Myocyte (in vitro differentiated cells): ENCODE measurements around the gene CEP164. TPM values are rescaled to one million over a fixed set of nuclear protein-coding genes. Genes with fewer than 3 reads are reported as not detected.
"Not testable (repeated sequence)": the region's sequence is repeated elsewhere in the genome, so short reads cannot be mapped to it uniquely, and the experiment has no call there.

ENCODE experiments used
- DNase-seq: peaks from one replicate; pipeline ENCODE4 v3.0.0-alpha.2; 2012; ENCODE audit warnings: low read depth
- total RNA-seq: library from RNA; depleted of rRNA; stranded (reverse); fragments of >200 nt; gene quantifications from 2 replicates; pipeline ENCODE4 v1.2.3, GENCODE V29; 2014

CEP164 gene
- total RNA-seq, 1 donor from 2014 or later, result 20.8 TPM

DNA sequence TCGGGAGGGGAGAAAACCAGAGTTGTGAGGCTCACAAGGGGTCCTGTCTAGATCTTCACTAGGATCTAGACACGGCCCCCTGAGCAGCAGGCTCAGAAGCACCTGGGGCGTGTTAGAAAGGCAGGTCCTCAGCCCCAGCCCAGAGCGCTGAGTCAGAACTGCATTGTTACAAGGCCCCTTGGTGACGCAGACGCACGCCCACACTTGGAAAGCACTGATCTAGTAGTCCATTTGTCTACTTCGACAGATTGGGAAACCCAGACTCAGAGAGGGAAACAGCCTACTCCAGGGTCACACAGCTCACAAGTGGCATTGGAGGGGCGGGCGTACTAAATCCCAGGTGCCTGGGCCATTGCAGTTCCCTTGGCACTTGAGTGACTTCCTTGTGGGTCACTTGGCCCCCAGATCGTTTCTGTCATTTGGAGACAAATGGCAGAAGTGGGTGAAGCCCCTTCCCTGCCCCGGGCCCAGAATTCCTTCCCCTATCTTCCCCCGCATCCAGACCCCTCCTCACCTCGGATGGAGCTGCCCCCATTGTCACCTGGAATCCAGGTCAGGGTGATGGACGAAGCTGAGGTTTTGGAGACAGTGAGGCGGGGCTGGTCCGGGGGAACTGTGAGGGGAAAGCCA is 110.8 kb downstream of the CEP164 start:
- DNase-seq, result no peak

DNA sequence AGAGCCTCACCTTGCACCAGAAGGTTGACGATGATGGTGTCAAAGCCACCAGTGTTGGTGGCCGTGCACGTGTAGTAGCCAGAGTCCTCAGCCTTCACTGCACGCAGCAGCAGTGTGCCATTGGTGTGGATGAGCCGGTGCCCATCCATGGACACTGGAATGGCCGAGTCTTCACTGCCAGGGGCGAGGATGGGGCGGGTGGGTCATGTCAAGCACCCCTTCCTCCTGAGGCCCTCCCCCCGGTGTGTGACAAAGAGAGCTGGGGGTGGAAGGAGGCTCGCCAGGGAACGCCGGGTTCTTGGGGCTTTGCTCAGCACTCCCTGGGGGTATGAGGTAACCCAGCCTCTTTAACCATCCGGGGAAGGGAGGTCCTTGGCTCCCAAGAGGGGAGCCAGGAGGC is 111.6 kb downstream of the CEP164 start:
- no peak for DNase-seq

DNA sequence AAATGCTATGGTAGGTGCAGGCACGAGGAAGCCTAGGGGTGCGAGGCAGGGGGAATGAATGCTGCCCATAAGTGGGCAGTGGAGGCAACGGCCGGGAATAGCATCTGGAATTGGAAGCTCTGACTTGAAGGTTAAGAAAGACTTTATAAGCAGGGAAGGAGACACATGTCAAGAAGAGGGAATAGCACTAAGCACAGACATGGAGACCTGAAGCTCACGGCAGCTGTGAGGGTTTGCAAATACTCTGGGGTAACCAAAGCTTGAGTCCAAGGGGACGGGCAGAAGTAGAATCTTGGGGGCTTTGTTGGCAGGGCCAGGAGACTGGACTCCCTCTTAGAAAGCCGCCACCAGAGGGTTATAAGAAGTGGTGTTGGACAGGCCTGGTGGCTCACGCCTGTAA is 112.6 kb downstream of the CEP164 start:
- DNase-seq, result no peak

DNA sequence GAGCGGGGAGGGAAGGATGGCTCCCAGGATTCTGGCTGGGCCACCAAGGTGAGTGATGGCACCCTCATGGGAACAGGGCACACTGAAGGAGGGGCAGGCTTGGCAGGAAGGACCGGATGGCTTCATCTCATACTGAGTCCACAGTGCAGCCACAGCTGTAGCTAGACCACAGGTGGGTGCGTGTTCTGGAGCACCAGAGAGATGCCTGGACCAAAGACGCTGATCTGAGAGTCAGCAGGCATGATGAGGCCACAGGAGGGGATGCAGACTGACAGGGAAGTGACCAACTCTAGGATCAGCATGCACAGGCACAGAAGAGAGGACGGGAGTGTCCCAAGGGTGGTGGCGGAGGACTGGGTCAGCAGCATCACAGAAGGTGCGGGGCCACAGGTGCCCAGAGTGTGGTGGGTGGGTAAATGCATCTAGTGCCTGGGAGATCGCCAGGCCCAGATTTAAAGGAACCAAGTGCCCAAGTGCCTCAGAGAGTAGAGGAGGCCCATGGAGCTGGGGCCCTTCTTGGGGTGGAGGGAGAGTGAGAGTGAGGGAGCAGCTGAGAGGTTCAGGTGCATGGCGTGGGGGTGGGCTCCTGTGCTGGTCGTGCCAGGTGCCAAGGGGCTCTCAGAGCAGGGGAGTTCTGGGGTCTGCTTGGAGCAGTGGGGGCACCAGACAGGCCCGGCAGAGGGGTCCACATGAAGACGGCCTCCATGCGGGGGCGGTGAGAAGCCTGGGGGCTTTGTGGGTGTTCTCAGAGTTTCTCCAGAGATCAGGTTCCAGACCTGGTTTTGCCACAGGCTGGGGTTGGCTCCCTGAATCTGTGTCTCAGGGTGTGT is 113.7 kb downstream of the CEP164 start:
- no peak for DNase-seq

DNA sequence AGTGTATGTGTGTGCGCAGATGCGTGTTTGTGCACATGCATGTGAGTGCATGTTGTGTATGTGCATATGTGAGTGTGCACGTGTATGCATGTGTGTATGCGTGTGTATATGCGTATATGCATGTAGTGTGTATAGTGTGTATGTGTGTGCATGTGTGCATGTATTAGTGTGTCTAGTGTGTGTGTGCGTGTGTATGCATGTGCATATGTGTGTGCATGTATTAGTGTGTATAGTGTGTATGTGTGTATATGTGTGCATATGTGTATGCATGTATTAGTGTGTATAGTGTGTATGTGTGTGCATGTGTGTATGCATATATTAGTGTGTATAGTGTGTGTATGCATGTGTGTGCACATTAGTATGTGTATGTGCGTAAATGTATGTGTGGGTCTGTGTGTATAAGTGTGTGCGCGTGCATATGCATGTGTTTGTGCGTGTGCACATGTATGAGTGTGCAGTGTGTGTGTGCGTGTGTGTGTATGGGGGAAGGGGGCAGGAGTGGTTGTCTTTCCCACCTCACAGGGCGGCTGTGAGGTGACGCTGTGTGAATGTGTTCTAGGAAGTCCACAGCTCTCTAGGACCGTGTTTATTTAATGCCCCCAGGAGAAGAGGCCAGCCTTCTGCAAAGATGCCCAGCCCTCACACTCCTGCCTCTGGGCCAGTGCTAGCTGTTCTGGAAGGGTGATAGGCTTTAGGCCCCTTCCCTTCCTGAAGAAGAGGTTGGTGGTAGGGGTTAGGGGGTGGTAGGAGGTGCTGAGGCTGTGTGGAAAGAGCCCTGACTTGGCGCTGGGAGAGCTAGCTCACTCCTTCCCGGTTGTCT is 114.6 kb downstream of the CEP164 start:
- no peak for DNase-seq

DNA sequence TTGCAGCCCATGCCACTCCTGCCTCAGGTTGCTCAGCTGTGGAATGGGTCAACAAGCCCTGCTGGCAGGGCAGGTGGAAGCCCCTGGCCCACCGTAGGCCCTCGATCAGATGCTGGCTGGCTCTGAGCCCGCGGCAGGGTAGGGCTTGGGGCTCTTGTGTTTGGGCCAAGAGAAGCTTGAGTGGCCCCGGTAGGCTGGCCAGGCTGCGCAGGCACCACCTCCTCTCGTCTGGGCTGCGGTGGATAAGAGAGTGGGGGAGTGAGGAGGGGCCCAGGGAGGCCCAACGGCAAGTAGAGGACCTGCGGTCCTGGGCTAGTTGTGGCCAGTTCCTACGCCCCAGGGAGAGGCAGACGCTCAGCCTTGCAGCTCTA is 115.2 kb downstream of the CEP164 start:
- no peak for DNase-seq

DNA sequence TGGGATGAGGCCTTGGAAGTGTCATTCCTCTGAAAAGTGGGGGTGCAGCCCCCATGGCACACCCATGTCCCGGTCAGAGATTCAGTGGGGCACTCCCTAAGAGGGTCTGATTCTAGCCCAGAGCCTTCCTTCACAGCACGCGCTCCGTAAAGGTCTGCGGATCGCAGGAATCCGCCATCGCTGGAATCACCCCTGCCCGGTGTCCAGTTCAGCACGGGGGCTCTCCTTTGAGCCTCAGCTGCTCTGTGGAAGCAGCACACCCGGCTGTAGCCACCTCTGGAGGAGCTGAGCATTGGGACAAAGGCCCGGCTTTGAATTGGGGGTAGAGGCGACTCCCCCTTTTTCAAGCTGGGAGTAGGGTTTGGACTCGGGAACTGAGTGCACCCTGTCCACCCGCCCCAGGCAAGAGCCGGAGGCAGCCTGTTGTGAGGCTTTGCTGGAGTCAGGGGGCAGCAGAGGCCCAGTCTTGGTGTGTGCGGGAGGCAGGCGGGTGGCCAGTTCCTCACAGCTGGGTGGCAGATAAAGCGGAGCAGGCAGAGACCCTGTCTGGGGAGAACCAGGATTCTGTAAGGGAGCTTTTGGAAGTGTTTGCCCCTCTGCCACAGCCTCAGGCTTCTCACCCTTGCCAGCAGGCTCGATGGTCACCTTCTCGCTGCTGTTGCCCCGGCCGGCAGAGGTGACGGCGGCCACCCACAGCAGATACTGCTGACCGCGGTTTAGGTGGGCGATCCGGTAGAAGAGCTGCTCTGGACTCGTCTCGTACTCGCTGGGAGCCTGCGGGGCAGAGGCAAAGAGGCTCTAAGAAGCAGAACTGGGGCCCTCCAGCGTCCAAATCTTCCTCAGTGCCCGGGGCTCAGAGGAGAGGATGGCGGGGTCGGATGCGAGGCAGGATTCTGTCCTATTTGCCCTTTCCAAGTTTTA is 115.9 kb downstream of the CEP164 start:
- DNase-seq, result peak; percentile 53

DNA sequence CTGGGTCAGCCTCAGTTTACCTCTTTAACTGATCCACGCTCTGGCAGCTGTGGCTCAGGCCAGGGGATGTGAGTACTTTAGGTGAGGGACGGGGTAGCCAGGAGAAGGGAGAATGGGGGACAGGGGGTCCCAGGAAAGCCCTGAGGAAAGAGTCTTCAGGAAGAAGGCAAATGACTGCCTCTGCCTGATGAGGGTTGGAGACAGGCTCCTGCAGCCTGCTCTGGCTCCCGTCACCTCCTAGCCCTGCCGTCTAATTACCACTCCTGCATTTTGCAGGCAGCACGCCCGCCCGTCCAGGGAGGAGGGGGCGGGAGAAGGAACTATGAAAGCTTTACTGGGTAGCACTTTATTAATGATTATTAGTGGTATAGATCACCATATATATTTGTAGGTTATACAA is 116.6 kb downstream of the CEP164 start:
- no peak for DNase-seq

DNA sequence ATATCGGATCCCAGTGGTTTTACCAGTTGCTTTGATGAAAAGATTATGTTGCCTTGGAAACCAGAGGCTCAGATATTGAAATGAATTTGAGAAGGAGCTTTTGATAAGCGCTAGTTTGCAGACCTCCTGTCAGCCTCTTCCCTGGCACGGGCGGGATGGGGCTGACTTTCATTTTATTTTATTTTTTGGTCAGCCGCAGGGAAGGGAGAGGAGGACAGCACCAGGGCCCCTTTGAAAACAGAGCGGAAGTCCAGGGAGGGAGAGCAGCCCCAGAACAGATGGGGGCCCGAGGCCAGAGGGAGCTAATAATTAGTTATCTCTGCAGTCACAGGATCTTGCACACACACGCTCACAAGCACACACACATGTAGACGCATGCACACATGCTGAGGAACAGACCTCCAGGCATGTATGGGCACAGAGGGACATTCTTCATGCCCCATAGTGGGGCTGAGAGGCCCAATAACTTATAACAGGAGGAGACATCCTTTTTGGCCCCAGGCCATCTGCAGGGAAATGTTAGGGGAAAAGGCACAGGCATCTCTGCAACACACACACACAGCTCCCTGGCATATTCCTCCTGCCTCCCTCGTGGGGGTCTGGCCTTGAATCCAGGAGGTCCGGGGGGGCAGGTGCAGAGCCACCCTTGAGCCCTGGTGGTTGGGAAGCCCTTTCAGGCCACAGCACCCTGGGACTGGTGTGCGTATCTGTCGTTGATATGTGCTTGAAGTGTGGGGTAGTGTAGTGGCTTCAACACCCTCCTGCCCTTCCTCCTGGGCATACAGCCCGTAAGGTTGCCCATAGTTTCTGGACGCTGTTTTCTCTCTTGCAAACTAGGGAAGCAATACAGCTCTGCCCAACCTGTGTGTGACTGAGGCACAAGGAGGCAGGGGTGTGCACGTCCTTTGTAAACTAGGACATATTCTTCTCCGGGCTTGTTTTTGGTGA is 117.3 kb downstream of the CEP164 start:
- no peak for DNase-seq

DNA sequence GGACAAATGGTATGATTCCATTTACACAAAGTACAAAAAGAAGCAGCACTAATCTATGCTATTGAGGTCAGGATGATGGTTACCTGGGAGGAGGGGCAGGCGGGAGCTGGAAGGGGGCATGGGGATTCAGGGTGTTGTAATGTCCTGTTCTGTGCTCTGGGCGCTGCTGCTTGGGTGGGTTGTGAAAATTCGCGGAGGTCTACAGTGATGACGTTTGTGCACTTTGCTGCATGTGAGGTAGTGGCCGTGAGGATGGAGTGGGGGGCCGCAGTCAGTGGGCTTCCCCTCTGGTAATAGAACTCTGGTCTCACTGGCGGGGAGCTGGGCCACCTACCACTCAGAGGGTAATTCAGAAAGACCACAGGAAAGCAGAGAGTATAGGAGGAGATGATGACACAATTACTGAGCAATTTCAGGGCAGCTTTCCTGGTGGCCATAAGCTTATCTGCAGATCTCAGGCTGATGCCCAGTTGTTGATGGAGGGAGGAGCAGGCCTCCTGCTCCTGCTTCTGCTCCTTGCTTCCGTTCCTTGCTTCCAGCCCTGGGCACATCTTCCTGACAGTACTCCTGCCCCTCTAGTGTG is 121.5 kb downstream of the CEP164 start:
- no peak for DNase-seq

DNA sequence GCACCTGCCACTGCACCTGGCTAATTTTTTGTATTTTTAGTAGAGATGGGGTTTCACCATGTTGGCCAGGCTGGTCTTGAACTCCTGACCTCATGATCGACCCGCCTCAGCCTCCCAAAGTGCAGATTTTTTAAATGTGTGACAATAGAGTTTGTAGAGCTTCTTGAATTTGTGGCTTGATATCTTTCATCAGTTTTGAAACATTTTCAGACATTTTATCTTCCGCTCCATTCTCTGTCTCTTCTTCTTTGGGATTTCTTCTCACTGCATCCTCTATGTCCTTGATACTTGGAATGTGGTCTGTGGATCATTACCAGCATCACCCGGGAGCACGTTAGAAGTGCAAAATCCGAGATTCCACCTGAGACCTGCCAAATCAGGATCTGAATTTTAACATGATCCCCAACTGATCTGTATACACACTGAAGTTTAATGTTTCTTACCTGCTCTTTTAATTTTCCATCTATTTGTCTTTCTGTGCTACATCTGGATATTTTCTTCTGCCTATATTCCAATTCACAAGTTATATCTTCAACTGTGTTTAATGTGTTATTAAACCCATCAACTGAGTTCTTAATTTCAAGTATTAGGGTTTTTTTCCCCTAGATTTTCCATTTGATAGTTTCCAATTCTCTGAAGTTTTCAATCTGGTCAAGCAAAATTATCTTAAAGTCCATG is 126.4 kb downstream of the CEP164 start:
- no peak for DNase-seq

DNA sequence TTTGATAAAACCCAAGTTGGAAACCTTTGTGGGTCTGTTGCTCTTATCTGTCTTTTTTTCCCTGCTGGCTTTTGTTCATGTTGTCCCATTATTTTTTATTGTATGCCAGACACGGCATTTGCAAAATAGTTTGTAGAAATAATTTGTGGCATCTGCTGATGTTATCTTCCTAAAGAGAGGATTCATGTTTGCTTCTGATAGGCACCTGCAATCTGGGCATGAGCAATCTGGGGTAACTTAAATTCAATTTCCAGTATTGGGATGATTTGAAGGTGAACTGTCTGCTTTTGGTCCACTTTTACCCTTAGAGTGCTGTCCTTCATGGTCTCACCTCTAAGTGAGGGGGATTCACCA is 126.9 kb downstream of the CEP164 start:
- DNase-seq, result no peak

DNA sequence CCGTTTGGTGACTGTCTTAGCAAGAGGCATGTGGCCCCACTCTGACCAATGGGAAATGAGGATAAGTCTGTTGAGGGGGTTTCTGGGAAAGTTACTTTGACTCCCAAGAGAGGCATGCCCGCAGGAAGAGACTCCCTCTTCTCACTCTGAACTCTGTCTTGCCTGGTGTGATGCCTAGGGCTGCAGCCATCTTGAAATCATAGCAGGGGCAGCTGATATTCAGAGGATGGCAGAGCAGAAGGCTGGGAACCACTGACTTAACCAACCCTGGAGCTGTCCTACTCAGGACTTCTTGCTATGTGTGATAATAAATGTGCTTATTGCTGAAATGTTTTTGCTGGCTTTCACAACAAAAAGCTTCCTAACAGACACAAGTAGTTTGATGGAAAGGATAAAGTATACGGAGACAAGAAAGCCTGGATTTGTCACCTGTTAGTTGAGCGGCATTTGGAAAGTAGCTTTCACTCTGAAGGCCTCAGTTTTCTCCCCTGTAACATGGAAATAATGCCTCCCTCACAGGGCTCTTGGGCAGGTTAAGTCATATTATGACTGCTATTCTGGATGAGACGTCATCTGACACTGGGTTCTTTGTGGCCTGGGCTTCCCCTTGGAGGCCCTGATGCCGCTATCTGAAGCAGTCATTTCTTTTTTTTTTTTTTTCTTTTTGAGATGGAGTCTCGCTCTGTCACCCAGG is 128.5 kb downstream of the CEP164 start:
- no peak for DNase-seq

DNA sequence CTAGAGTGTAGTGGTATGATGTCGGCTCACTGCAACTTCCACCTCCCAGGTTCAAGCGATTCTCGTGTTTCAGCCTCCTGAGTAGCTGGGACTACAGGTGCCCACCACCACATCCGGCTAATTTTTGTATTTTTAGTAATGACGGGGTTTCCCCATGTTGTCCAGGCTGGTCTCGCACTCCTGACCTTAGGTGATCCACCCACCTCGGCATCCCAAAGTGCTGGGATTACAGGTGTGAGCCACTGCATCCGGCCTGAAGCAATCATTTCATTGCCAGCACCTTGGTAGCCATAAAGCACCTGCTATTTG is 129.0 kb downstream of the CEP164 start:
- DNase-seq, result not testable (repeated sequence)

DNA sequence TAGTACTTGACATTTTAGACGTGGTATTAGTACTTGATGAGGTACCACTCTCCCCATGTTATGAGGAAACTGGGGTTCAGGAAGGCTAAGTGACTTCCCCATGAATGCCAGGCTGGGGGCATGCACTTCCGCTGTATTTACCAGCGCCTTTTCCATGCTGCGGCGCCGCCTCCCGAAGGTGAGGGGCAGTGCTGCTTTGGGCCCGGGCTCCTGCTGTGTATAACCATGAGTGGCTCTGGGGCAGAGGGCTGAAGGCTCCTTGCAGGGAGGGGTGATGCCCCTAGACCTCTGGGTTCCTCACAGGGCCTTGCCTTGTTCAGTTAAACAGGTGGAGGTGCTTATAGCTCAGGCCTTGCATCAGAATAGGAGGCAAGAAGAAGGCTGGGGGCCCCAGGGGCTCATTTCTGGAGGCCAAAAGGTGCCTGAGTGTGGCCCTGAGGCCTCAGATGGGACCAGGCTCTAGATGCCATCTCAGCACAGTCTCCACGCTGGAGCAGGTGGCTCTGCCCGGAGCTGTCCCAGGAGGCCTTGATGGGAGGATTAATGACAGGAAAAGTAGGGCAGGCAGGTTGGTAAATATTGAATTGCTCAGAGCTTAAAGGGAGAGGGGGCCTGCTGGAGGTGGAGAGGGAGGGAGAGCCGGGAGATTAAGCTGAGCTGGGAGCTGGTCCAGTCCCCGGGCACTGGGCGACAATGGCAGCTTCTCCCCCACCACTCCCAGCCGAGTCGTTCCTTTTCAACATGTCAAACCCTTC is 129.6 kb downstream of the CEP164 start:
- no peak for DNase-seq

DNA sequence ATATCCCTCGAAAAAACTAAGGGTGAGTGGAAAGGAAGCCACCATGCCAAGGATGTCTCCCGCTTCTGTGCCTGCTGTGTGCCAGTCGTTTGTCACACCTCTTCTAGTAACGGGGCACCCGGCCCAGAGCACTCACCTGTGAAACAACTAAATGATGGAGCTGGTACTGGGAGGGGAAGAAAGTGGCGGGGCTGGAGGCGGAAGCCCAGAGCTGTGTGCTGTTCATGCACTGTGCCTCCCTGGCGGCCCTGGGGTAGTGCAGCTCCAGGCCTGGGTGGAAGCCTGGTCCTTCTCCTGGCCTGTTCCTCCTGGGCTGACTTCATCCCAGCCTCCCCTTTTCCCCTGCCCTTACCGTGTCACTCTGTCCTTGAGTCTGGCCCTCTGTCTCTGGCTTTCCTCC is 130.2 kb downstream of the CEP164 start:
- DNase-seq, result no peak

DNA sequence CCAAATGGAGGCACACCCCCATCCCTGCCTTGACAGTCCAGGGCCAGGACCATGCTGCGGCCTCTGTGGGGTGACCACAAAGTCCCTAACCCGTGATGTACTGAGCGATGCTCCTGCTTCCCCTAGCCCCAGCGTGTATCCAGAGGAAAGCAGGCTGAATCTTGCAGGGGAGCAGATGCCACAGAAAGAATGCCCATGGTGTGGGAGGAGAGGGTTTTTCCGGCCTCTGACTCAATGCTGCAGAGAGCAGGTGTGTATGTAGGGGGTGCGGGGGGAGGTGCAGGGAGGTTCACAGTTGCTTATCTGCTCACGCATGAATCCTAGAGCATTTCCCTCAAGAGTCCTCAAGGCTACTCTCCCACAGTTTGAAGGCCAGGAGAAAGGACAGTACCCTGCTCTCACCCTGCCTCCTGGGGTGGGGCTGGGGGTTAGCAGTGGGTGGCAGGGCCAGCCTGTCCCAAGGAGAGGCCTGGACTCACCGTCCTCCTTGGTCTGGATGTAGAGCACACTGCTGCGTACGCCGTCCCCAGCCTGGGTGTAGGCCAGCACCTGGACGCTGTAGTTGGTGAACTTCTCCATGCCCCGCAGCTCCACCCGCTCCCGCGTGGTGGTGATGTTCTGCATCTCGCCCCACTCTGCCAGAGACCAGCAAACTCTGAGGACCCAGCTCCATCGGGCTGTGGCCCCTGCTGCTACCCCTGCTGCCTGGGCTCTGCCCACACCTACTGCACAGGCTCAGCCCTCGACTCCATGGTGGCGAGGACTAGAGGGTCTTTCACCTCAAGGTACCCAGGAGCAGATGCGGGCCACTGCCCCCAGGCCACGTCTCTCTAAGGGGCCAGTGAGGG is 130.8 kb downstream of the CEP164 start:
- peak; percentile 48 for DNase-seq
